ENCODE results near the gene ELMO1.
A peak's percentile ranks its signal among the peaks of the same experiment; 100 is the strongest.

Gene ELMO1

GRCh38 chr7:37385787-37386186 is 62.9 kb downstream of the ELMO1 start:
- Histone ChIP-seq H4K8ac (ENCODE audit: low read depth, low read length) (no peak overlapping the region), H3K4me1 (ENCODE audit: control insufficient read depth, low read depth, low read length) (peaks cover 14% of the 10 kb centered on the region), H2BK120ac (ENCODE audit: low read depth, low read length) (no peak overlapping the region), H3K27ac (ENCODE audit: low read depth, low read length) (no peak overlapping the region), H3K4me2 (ENCODE audit: low read length) (no peak overlapping the region), H3K56ac (ENCODE audit: low read length) (no peak overlapping the region), H3K4ac (ENCODE audit: low read depth, low read length) (no peak overlapping the region), H3K9ac (ENCODE audit: low read length) (no peak overlapping the region), H4K5ac (ENCODE audit: low read length) (no peak overlapping the region), H2BK5ac (ENCODE audit: low read length) (no peak overlapping the region), H3K4me3 (ENCODE audit: low read length) (no peak overlapping the region), H3K18ac (ENCODE audit: low read length) (peak overlapping the region; percentile 25), H3K79me1 (ENCODE audit: low read length) (peaks cover 15% of the 10 kb centered on the region), H3K23ac (ENCODE audit: low read length) (no peak overlapping the region), H3K36me3 (ENCODE audit: control insufficient read depth, insufficient read depth, low read length) (no peaks in the 10 kb centered on the region), H2AK5ac (ENCODE audit: low read length) (no peak overlapping the region), H3K27me3 (ENCODE audit: insufficient read depth, low read length, poor library complexity) (no peaks in the 10 kb centered on the region), H2BK15ac (replicated peaks; ENCODE audit: low read depth) (no peak overlapping the region), H3K79me2 (ENCODE audit: control insufficient read depth, insufficient read depth, low read length) (peaks cover 1% of the 10 kb centered on the region)
- DNase-seq: no peak
- no CpG with 5 or more reads among the region's 6 CpGs for WGBS (ENCODE audit: extremely low coverage, insufficient coverage, low lambda C conversion rate)

GRCh38 chr7:37382546-37383088 is 66.0 kb downstream of the ELMO1 start:
- H4K5ac ChIP-seq (ENCODE audit: low read length): no peak overlapping the region
- no peak overlapping the region for H3K27ac ChIP-seq (ENCODE audit: low read depth, low read length)
- H3K4me1 ChIP-seq (ENCODE audit: control insufficient read depth, low read depth, low read length): peaks cover 8% of the 10 kb centered on the region
- peaks cover 14% of the 10 kb centered on the region for H3K79me1 ChIP-seq (ENCODE audit: low read length)
- H3K36me3 ChIP-seq (ENCODE audit: control insufficient read depth, insufficient read depth, low read length): no peaks in the 10 kb centered on the region
- H3K4ac ChIP-seq (ENCODE audit: low read depth, low read length): no peak overlapping the region
- no peak overlapping the region for H4K8ac ChIP-seq (ENCODE audit: low read depth, low read length)
- WGBS (ENCODE audit: extremely low coverage, insufficient coverage, low lambda C conversion rate): no CpG with 5 or more reads among the region's 1 CpG
- H2AK5ac ChIP-seq (ENCODE audit: low read length): no peak overlapping the region
- no peak overlapping the region for H3K9ac ChIP-seq (ENCODE audit: low read length)
- DNase-seq: peak; percentile 94
- no peaks in the 10 kb centered on the region for H3K27me3 ChIP-seq (ENCODE audit: insufficient read depth, low read length, poor library complexity)
- no peak overlapping the region for H2BK5ac ChIP-seq (ENCODE audit: low read length)
- no peak overlapping the region for H3K4me2 ChIP-seq (ENCODE audit: low read length)
- H2BK15ac ChIP-seq (replicated peaks; ENCODE audit: low read depth): no peak overlapping the region
- no peak overlapping the region for H3K4me3 ChIP-seq (ENCODE audit: low read length)
- no peak overlapping the region for H2BK120ac ChIP-seq (ENCODE audit: low read depth, low read length)
- no peak overlapping the region for H3K56ac ChIP-seq (ENCODE audit: low read length)
- H3K79me2 ChIP-seq (ENCODE audit: control insufficient read depth, insufficient read depth, low read length): peaks cover 1% of the 10 kb centered on the region
- H3K23ac ChIP-seq (ENCODE audit: low read length): no peak overlapping the region
- H3K18ac ChIP-seq (ENCODE audit: low read length): no peak overlapping the region

- Histone ChIP-seq H4K8ac (ENCODE audit: low read depth, low read length) (no peak overlapping the region), H3K4me2 (ENCODE audit: low read length) (no peak overlapping the region), H3K27ac (ENCODE audit: low read depth, low read length) (no peak overlapping the region), H3K27me3 (ENCODE audit: insufficient read depth, low read length, poor library complexity) (no peaks in the 10 kb centered on the region), H2AK5ac (ENCODE audit: low read length) (peak overlapping the region; percentile 4), H2BK120ac (ENCODE audit: low read depth, low read length) (peak overlapping the region; percentile 94), H3K36me3 (ENCODE audit: control insufficient read depth, insufficient read depth, low read length) (no peaks in the 10 kb centered on the region), H3K4me1 (ENCODE audit: control insufficient read depth, low read depth, low read length) (peaks cover 8% of the 10 kb centered on the region), H2BK15ac (replicated peaks; ENCODE audit: low read depth) (peak overlapping the region; percentile 28), H4K5ac (ENCODE audit: low read length) (no peak overlapping the region), H3K9ac (ENCODE audit: low read length) (no peak overlapping the region), H3K4me3 (ENCODE audit: low read length) (no peak overlapping the region), H3K56ac (ENCODE audit: low read length) (peak overlapping the region; percentile 20), H3K23ac (ENCODE audit: low read length) (no peak overlapping the region), H3K79me1 (ENCODE audit: low read length) (peaks cover 10% of the 10 kb centered on the region), H3K4ac (ENCODE audit: low read depth, low read length) (no peak overlapping the region), H3K18ac (ENCODE audit: low read length) (peak overlapping the region; percentile 90), H2BK5ac (ENCODE audit: low read length) (peak overlapping the region; percentile 6), H3K79me2 (ENCODE audit: control insufficient read depth, insufficient read depth, low read length) (peaks cover 1% of the 10 kb centered on the region)
- no CpG with 5 or more reads among the region's 4 CpGs for WGBS (ENCODE audit: extremely low coverage, insufficient coverage, low lambda C conversion rate)
- no peak for DNase-seq
Measured at GRCh38 chr7:37380831-37381230, 67.8 kb downstream of the ELMO1 start.

- Histone ChIP-seq H3K4me2 (ENCODE audit: low read length) (no peak overlapping the region), H3K23ac (ENCODE audit: low read length) (no peak overlapping the region), H3K4me1 (ENCODE audit: control insufficient read depth, low read depth, low read length) (peaks cover 8% of the 10 kb centered on the region), H2BK5ac (ENCODE audit: low read length) (no peak overlapping the region), H4K5ac (ENCODE audit: low read length) (peak overlapping the region; percentile 5), H2BK15ac (replicated peaks; ENCODE audit: low read depth) (no peak overlapping the region), H2BK120ac (ENCODE audit: low read depth, low read length) (no peak overlapping the region), H3K36me3 (ENCODE audit: control insufficient read depth, insufficient read depth, low read length) (no peaks in the 10 kb centered on the region), H3K79me2 (ENCODE audit: control insufficient read depth, insufficient read depth, low read length) (no peaks in the 10 kb centered on the region), H3K56ac (ENCODE audit: low read length) (peak overlapping the region; percentile 25), H3K27ac (ENCODE audit: low read depth, low read length) (no peak overlapping the region), H3K4ac (ENCODE audit: low read depth, low read length) (no peak overlapping the region), H3K18ac (ENCODE audit: low read length) (no peak overlapping the region), H3K27me3 (ENCODE audit: insufficient read depth, low read length, poor library complexity) (no peaks in the 10 kb centered on the region), H3K4me3 (ENCODE audit: low read length) (no peak overlapping the region), H3K79me1 (ENCODE audit: low read length) (peaks cover 6% of the 10 kb centered on the region), H3K9ac (ENCODE audit: low read length) (no peak overlapping the region), H2AK5ac (ENCODE audit: low read length) (peak overlapping the region; percentile 8), H4K8ac (ENCODE audit: low read depth, low read length) (peak overlapping the region; percentile 66)
- no CpG with 5 or more reads among the region's 4 CpGs for WGBS (ENCODE audit: extremely low coverage, insufficient coverage, low lambda C conversion rate)
- DNase-seq: no peak
Measured at GRCh38 chr7:37379546-37380277, 69.0 kb downstream of the ELMO1 start.

DNA sequence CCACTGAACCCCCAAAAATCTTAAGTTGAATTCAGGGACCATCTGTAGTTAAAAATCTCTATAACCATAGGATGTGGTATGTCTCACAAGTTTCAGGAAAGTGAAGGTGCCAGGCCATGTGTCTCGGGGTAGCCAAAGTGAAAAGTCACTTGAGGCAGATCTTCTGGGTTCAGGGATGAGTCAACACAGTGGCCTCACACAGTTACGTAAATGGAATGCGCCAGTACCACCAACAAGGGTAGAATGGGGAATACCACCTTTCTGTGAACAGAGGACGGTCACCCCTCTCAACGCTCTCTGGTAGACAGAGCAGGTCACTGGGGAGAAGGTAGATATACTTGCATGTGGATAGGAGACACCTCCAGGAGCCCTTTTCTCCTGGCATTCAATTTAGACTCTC is 71.4 kb downstream of the ELMO1 start:
- H3K4me3 ChIP-seq (ENCODE audit: low read length): peak overlapping the region; percentile 4
- WGBS (ENCODE audit: extremely low coverage, insufficient coverage, low lambda C conversion rate): no CpG with 5 or more reads among the region's 5 CpGs
- DNase-seq: no peak
- no peak overlapping the region for H4K5ac ChIP-seq (ENCODE audit: low read length)
- no peak overlapping the region for H3K23ac ChIP-seq (ENCODE audit: low read length)
- no peak overlapping the region for H2BK120ac ChIP-seq (ENCODE audit: low read depth, low read length)
- peaks cover 10% of the 10 kb centered on the region for H3K4me1 ChIP-seq (ENCODE audit: control insufficient read depth, low read depth, low read length)
- H3K4ac ChIP-seq (ENCODE audit: low read depth, low read length): no peak overlapping the region
- H3K9ac ChIP-seq (ENCODE audit: low read length): no peak overlapping the region
- no peak overlapping the region for H3K27ac ChIP-seq (ENCODE audit: low read depth, low read length)
- no peaks in the 10 kb centered on the region for H3K79me2 ChIP-seq (ENCODE audit: control insufficient read depth, insufficient read depth, low read length)
- H3K36me3 ChIP-seq (ENCODE audit: control insufficient read depth, insufficient read depth, low read length): no peaks in the 10 kb centered on the region
- H2BK5ac ChIP-seq (ENCODE audit: low read length): no peak overlapping the region
- no peaks in the 10 kb centered on the region for H3K27me3 ChIP-seq (ENCODE audit: insufficient read depth, low read length, poor library complexity)
- H3K79me1 ChIP-seq (ENCODE audit: low read length): peaks cover 6% of the 10 kb centered on the region
- no peak overlapping the region for H4K8ac ChIP-seq (ENCODE audit: low read depth, low read length)
- H3K4me2 ChIP-seq (ENCODE audit: low read length): no peak overlapping the region
- no peak overlapping the region for H3K56ac ChIP-seq (ENCODE audit: low read length)
- no peak overlapping the region for H2AK5ac ChIP-seq (ENCODE audit: low read length)
- peak overlapping the region; percentile 56 for H3K18ac ChIP-seq (ENCODE audit: low read length)
- no peak overlapping the region for H2BK15ac ChIP-seq (replicated peaks; ENCODE audit: low read depth)
